Stimulated activated CD8-positive, alpha-beta memory T cell treated with anti-CD3 and anti-CD28 coated beads, Interleukin-15, amount 100 ng/mL, for 48 hours (primary cell): ENCODE data around the gene CD109.
A peak's percentile ranks its signal among the peaks of the same experiment; 100 is the strongest.
"Not testable (repeated sequence)": the region's sequence is repeated elsewhere in the genome, so short reads cannot be mapped to it uniquely, and the experiment has no call there.

Experiments
- DNase-seq, 2 donors: peaks; one replicate each; pipeline ENCODE4 v3.0.0-alpha.2; 2020; ENCODE audit warnings: low read depth in 2 of 2

Gene CD109

DNA sequence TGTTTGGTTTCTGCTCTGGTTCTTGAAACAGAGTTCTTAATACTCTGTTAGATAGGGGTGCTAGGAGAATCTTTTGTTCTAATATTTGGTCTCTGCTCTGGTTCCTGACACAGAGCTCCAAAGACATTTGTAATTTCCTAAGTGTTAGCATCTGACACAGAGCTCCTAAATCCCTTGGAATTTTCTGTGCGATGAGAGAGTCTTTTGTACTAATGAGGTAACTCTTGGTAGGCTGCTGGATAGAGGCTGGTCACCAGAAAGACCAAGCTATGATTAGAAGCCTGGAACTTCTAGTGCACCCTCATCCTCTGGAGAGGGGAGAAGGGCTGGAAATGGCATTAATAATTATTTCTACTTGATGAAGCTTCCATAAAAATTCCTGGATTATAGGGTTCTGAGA is 7.7 kb upstream of the CD109 start:
- no peak for DNase-seq

DNA sequence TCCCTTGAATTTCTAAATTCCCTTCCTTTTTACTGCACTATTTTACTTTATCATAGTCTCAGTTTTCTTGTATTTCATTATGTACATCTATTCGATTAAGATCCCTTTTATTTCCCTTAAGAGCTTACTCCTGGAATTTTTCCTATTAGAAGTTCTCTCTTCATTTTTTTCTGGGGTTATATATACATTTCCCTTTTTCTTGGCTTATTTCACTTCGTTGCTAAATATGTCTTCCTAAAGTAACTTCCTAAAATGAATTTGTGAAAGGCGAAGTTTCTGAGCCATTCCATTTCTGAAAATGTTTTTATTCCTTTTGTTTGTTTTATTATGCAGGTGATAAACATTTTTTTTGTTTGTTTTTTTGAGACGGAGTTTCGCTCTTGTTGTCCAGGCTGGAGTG is 5.9 kb upstream of the CD109 start:
- no peak for DNase-seq

DNA sequence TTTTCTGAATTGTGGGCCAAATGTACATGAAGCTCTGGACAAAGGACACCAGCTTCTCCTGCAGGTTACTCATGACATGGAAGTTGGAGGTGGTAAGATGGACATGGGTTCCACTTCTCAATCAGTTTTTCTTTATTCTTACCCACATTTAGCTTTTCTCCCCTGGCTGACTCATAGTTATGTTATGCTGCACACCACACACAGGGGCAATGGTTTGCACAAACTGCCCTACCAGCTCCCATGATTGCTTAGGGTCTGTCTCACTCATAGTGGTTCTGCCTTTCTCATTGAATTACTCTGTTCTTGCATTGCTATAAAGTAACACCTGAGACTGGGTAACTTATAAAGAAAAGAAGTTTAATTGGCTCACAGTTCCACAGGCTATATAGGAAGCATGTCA is 4.5 kb upstream of the CD109 start:
- peak in 1 of 2 donors; percentile 12 for DNase-seq

DNA sequence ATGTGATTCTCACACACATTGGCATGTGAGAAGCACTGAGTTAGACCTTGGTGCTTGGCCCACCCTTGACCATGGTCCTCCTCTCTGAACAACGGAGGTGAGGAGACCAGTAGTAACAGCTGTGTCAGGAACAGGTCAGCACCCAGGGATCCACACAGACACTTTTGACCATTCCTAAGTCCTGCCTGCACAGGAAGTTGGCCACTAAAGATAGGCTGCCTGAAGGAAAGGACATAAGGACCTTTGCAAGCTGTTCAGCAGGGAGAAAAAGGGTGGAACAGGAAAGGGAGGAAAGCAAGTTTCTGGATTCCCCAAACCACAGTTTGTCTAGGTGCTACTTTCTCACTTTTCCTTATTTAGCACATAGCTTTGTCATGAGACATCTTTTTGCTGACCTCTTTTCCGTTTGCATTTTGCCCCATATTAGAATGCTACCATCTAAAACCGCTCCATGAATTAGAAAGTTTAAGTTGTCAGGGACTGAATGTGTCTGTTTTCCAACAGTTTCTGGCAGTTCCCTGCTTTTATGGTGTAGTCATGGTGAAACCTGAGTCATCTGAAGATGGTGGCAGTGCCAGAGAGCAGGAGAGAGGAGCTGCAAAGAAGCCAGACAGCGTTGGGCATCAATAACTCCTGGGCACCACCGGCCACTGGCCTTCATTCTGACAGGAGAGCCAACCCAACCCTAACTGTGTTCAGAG is 1.1 kb upstream of the CD109 start:
- no peak for DNase-seq

DNA sequence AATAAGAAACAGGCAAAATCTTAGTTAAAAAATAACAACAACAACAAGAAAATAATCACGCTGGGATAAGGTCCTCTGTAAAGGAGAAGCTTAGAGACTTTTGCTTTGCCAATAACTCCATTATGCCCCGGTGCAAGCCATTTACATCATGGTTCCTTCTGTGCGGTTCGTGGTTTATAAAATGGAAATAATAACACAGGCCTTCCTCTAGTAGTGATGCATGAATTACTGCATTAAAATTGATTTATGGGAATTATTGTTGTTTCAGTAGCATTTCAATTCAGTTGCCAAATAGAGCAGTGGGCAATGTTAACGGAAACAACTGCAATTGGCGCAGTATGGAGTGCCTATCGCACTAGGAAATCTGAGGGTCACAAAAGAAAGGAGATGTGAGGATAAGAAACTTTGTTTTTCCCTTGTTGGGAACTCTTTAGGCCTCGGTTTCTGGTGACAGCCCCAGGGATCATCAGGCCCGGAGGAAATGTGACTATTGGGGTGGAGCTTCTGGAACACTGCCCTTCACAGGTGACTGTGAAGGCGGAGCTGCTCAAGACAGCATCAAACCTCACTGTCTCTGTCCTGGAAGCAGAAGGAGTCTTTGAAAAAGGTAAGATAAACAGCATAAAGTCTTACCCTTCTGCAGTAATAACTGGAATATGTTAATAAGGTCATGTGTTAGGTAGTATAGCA is 1.1 kb downstream of the CD109 start:
- DNase-seq: no peak

DNA sequence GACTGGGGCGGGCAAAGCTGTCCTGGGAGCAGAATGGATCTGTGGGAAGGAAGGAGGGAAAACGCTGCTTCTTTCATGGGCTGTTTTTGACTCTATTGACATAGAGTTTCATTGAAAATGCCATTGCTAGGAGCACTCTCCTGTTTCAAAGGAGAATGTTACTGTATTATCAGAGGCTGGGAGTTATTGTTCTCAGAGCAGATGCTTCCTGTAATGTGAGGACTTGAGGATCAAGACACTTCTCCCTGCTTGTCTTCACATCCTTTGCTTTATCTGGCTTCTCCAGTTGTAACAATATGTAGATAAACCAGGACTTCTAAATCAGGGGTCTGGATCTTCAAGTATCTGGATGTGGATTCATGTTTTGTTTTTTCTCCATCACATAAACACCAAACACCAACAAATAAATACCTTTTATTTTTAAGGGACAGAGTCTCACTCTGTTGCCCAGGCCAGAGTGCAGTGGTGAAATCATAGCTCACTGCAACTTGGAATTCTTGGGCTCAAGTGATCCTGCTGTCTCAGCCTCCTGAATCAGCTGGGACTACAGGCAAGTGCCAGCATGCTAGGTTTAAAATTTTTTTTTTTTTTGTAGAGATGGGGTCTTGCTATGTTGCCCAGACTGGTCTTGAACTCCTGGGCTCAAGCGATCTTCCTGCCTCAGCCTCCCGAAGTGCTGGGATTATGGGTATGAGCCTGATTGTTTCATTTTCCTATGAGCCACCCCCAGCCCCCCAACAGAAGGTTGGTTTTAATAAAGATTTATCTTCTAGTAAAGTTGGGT is 3.9 kb downstream of the CD109 start:
- DNase-seq: no peak

DNA sequence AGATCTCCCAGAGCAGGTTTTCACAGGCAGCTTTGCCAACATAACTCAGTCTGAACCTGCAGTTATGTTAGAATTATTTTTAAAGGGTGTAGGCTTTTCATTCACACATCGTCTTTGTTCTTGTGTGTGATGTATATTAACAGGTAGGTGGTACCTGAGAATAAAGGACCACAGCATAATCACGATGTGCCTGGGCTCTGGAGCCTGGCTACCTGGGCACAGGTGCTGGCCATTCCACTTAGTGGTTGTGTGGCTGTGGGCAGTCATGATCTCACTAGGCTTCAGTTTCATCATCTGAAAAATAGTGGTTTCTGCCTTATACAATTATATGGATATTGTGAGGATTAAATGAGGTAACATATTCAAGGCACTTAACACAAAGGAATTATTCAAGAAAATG is 6.4 kb downstream of the CD109 start:
- no peak for DNase-seq

DNA sequence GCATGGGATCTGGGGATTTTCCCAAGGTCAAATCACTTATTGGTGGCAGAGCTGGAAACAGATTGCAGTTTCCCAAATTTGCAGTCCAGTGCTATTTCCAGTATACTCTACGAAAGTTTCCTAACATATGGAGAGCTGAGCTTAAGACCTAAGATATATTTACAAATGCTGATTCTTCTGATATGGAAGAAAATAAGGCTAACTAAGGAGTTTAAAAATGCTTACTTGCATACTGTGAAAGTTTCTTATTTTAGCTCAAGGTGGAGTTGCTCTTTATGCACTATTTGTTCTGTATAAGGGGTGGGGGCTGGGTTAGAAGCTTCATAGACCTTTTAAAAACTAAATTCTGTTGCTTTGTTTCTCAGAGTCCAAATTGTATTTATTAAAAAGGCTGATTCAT is 7.5 kb downstream of the CD109 start:
- no peak for DNase-seq

DNA sequence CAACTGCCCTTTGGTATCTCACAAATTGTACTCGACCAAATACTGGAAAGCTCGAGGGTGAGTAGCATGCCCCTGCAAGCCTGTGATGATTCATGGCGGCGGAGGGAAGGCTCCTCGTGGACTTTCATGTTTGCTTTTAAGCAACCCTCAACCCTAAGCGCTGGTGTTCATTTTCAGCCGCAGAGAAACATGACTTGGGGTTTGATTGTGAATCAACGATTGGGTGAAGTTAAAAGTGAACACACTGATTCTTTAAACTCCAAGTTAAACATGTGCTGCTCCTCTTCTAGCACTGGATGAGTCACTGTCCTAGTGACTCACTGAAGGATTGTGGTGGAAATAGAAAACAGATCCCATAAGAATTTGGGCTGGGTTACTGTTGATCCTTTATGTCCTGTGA is 8.3 kb downstream of the CD109 start:
- peak; percentile 57 to 59 for DNase-seq

DNA sequence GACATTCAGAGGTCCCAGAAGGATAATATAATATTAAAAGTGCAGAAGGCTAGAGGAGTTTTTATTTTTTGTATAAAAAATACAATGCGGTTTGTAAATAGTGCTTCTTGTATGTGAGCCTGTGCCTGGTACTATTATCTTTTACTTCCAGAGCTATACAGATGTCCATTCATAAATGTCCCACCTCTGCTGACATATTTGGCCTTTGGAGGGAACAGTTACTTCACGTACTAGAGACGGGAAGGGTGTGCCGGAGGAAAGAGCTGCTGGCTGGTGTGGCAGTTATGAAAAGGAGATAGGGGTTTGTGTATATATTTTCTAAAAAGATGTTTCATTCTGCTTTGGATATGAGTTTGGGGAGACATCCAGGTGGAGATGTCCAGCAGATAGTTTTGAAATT is 8.8 kb downstream of the CD109 start:
- DNase-seq: no peak

DNA sequence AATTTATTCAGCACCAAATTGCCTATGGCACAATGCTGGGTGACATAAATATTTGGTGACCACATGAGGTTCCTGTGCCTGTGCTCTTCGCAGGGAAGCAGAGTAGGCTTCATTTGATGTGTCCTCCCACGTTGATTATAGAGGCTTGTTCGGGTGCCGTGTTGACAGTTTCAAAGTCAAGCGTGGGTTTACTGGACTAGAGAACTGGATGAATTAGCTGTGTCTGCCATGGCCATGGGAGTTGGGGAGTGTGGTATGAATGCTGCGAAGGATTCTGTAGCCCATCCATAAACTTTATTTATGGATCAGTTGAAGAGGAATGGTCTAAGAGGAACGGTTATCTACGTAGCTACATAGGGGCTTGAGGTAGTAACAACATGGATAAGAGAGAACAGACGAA is 11.0 kb downstream of the CD109 start:
- DNase-seq: no peak

DNA sequence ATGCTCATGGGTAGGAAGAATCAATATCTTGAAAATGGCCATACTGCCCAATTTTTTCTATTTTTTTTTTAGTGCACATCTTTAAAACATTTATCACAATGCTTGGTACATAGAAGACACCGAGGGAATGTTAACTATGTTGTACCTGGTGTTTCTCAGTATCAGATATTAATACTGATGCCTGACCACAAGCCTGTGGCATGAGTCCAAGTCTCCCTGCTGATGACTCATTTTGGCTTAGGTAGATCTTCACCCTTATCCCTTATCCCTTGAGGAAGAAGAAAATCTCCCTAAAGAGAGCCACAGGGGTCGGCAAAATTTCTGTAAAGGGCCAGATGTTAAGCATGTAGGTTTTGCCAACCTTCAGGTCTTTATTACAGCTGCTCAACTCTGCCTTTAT is 14.5 kb downstream of the CD109 start:
- DNase-seq: no peak

DNA sequence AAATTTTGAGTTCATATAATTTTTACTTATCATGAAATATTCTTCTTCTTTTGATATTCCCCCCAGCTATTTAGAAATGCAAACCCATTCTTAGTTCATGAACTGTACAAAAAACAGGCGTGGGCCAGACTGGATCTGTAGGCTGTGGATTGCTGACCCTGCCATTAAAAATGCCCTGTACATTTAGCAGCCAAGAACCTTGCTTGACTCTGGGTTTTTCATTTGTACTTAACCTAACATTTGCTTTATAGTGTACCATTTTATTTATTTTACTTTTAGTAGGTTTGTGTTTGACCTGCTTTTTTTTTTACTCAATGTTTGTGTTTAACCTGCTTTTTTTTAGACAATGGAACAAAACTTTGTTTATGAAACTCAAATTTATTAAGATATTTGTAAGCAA is 14.9 kb downstream of the CD109 start:
- DNase-seq: no peak

DNA sequence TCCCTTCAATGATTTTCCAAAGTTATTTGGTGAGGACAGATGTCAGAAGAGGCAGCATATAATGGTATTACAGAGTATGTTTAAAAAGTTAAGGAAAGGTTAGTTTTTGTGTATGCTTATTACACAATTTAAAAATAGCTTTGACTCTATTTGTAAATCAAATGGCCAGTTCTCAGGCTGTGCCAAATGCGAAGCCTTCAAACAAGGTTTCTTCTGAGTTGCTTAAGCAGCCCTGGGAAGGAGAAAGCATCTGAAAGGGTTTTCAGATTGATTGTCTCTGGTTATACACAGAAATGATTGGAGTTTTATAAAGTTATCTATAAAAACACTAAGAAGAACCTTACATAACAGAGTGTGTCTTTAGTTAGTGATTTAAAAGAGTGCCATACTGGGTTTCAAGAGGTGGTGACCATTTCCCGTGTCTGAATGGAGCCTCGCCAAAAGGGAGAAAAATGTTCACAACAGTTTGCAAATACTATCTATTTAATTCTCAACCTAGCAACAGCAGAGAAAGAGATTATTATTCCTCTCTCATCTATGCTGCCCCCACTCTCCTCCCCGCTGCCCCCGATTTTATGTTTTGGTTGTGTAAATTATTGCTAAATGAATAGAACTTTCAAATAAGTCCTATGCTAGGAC is 16.7 kb downstream of the CD109 start:
- no peak for DNase-seq

DNA sequence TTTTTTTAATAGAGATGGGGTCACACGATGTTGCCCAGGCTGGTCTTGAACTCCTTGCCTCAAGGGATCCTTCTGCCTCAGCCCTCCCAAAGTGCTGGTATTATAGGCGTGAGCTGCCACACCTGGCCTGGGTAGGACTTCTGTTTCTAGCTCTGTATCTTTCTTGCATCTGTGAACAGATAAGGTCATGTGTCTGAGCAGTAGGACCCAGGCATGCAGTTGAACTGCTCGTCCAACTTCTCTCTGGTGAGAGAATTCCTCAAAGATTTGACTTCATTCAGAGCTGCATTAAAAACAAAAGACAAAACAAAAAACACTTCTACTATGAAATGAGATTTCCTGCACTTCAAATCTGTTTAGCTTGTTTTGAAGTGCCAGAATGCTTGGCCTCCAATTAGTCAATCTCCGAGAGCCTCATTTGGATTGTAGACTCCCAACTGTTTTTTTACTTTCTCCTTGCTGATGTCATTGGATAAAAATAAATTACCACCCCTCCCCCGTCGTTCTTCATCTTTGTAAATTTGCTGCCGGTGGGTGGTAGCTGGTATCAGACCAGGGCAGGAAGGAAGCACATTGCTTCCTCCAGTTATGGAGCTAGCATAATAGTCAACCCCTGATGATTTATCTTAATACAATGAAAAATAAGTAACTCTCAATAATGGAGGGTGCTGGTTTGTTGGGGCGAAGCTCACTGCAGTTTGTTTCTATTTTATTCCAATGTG is 17.6 kb downstream of the CD109 start:
- DNase-seq: no peak

DNA sequence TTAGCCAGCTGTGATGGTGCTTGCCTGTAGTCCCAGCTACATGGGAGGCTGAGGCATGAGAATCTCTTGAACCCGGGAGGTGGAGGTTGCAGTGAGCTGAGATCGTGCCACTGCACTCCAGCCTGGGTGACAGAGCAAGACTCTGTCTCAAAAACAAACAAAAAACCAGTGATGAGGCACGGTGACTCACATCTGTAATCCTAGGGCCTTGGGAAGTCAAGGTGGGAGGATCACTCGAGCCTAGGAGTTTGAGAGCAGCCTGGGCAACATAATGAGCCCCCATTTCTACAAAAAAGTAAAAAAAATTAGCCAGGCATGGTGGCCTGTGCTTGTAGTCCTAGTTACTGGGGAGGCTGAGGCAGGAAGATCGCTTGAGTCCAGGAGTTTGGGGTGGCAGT is 19.1 kb downstream of the CD109 start:
- DNase-seq: not testable (repeated sequence)

DNA sequence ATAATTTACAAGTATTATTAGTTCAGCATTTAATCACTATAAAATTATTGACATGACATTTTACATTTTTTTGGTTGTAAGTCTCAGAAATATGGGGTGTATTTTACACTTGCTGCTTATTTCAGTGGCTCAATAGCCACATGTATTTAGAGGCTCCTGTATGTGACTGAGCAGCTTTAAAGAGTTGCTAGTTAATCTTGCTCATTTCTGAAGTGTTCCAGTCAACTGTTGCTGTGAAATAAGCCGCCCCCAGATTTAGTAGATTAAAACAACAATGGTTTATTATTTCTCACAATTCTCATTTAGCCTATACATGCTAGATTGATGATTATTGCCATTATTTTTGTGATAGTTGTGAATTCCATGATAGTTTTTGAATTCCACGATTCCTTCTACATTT is 23.0 kb downstream of the CD109 start:
- no peak for DNase-seq

DNA sequence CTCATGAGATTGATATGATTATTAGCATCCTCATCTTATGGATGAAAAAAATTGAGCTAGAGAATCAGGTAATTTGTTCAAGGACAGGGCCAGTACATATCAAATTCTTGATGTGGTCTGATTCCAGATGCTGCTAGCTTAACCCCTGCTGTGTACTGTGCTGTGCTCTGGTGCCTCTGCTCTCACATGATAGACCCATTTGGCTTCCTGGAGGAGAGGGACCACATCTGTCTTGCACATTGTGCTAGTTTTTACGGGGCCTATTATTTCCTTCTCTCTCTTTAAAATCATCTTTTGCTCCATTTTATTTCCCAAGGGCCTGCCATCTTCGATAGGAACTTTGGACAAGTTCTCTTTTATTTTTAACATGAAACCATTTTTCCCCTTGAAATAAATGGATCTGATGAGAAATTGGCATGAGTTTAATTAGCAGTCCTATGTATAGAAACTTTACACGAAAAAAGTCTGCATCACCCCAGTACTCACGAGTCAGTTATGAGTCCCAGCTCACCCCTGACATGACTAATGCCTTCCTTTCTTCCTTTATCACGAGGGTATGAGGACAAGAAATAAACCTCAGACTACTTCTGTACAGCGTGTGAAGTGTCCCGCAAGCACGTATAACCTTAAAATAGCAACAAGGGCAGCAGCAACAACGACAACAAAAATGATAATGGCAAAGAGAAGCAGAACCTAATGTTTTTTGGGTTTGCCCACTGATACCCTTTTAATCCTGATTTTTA is 26.5 kb downstream of the CD109 start:
- peak in 1 of 2 donors; percentile 9 for DNase-seq

DNA sequence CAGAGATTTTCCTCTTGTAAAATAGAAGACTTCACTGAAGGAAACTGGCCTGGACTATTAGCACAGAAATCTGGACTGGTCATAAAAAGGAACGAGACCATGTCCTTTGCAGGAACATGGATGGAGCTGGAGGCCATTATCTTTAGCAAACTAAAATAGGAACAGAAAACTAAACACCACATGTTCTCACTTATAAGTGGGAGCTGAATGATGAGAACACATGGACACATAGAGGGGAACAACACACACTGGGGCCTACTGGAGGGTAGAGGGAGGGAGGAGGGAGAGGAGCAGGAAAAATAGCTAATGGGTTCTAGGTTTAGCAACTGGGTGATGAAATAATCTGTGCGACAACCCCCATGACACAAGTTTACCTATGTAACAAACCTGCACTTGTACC is 27.5 kb downstream of the CD109 start:
- not testable (repeated sequence) for DNase-seq

DNA sequence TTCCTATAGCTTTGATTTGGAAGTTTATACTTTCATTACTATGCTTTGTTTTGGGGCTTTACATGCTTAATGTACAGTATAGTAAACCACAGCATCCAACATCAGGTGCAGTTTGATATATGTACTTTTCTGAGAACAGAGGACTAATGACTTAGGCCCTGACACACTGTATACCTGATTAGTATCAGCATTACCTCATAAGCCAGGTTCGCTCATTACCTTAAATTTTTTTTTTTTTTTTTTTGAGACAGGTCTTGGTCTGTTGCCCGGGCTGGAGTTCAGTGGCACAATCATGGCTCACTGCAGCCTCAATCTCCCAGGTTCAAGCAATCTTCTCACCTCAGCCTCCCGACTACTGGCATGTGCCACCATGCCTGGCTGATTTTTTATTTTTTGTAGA is 28.4 kb downstream of the CD109 start:
- no peak for DNase-seq

DNA sequence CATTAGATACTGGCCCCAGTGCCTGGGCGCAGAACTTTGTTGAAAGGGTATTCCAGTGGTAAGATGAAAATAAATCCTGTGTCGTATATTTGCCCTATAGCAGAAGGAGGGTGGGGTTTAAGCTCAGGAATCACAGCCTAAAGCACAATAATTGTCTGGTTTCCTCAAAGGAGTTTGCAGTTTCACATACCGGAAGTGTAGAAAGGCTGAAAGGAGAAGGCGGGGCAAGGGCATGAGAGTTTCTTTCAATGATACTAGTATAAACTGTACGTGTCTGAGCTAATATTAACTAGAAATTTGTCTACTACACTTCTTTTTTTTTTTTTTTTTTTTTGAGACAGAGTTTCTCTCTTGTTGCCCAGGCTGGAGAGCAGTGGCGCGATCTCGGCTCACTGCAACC is 29.2 kb downstream of the CD109 start:
- not testable (repeated sequence) for DNase-seq
